NCI-H446 (cell line): ENCODE data around the gene ARFIP2.
A peak's percentile ranks its signal among the peaks of the same experiment; 100 is the strongest.

Experiments used
- DNase-seq, 2 experiments: peaks; one replicate each; lab custom pipeline; 2025; lab: John Stamatoyannopoulos, UW

Gene ARFIP2

GRCh38 chr11:6481924-6482275 lies 769 bp upstream of the ARFIP2 start:
- no peak for DNase-seq

GRCh38 chr11:6480299-6480914 lies 724 bp downstream of the ARFIP2 start:
- DNase-seq: no peak

GRCh38 chr11:6476571-6476970 lies 4.6 kb downstream of the ARFIP2 start:
- DNase-seq: no peak

GRCh38 chr11:6475936-6476335 lies 5.2 kb downstream of the ARFIP2 start:
- no peak for DNase-seq

GRCh38 chr11:6474806-6475500 lies 6.2 kb downstream of the ARFIP2 start:
- no peak for DNase-seq

- no peak for DNase-seq
Measured at GRCh38 chr11:6474413-6474792, 6.7 kb downstream of the ARFIP2 start.

GRCh38 chr11:6473451-6474412 lies 7.4 kb downstream of the ARFIP2 start, which contains the start of gene TRIM3:
Gene TRIM3 (minus strand): TSS chr11:6473941. CDS start chr11:6465695, 8,246 bp downstream.
- DNase-seq: peak; percentile 31 to 90

- no peak for DNase-seq
Measured at GRCh38 chr11:6472934-6473333, 8.2 kb downstream of the ARFIP2 start.

- DNase-seq: no peak
Measured at GRCh38 chr11:6469599-6469998, 11.5 kb downstream of the ARFIP2 start.

GRCh38 chr11:6468712-6469495 lies 12.2 kb downstream of the ARFIP2 start:
- peak; percentile 61 to 77 for DNase-seq

GRCh38 chr11:6459099-6459450 lies 22.1 kb downstream of the ARFIP2 start:
- DNase-seq: no peak

GRCh38 chr11:6458352-6459098 lies 22.6 kb downstream of the ARFIP2 start:
- no peak for DNase-seq

- DNase-seq: no peak
Measured at GRCh38 chr11:6457581-6458320, 23.4 kb downstream of the ARFIP2 start.

- no peak for DNase-seq
Measured at GRCh38 chr11:6456361-6457073, 24.6 kb downstream of the ARFIP2 start.

GRCh38 chr11:6455070-6455469 lies 26.1 kb downstream of the ARFIP2 start:
- no peak for DNase-seq

GRCh38 chr11:6453152-6453551 lies 28.0 kb downstream of the ARFIP2 start:
- no peak for DNase-seq

- no peak for DNase-seq
Measured at GRCh38 chr11:6452219-6452618, 28.9 kb downstream of the ARFIP2 start.

- no peak for DNase-seq
Measured at GRCh38 chr11:6448574-6448973, 32.6 kb downstream of the ARFIP2 start.

- peak in 1 of 2 experiments; percentile 70 for DNase-seq
Measured at GRCh38 chr11:6443269-6444003, 37.7 kb downstream of the ARFIP2 start.
